ENCODE results near the gene PPP2R5D. TPM values are rescaled to one million over a fixed set of nuclear protein-coding genes. Genes with fewer than 3 reads are reported as not detected.

The PPP2R5D gene
- total and polyA plus RNA-seq, 2 of the 8 experiments (the other 6 are each of a cell fraction or from before 2014, with no cell fraction given): 52.1 to 55.7 TPM

GRCh38 chr6:43033496-43034189 lies 49.3 kb downstream of the PPP2R5D start (continued):
- no peak for TF ChIP-seq CHD7 (IDR thresholded peaks at IDR 0.05; ENCODE audit: insufficient replicate concordance, low read length)
- no peak for TF ChIP-seq TBP (IDR thresholded peaks at IDR 0.05; ENCODE audit: low read depth, low read length)
- no peak for TF ChIP-seq TAF1 (IDR thresholded peaks at IDR 0.05; ENCODE audit: low read depth, low read length)
- no peak for TF ChIP-seq ATF2 (IDR thresholded peaks at IDR 0.05; ENCODE audit: low read length)
- no peak for TF ChIP-seq SP1 (IDR thresholded peaks at IDR 0.05; ENCODE audit: low read depth, low read length)
- TF ChIP-seq E2F6 (IDR thresholded peaks at IDR 0.05): no peak
- TF ChIP-seq SIN3A (conservative IDR thresholded peaks at IDR 0.05 in 1 of 2, IDR thresholded peaks at IDR 0.05 in 1 of 2; ENCODE audit: low read depth in 1 of 2, low read length in 2 of 2): no peak
- no peak for TF ChIP-seq FOSL1 (IDR thresholded peaks at IDR 0.05; ENCODE audit: insufficient read depth, low read depth, low read length)

All from H1 (cell line).